ENCODE data around the gene EDEM3.

- TF ChIP-seq POLR2A (IDR thresholded peaks at IDR 0.05; ENCODE audit: low read length) (no peak), GATA1 (IDR thresholded peaks at IDR 0.05; ENCODE audit: low read depth, low read length) (no peak)
These were observed 107.2 kb downstream of the EDEM3 start for GRCh38 chr1:184647471-184647870.

Data from erythroblast (primary cell).